Breast epithelium (tissue), 3 donors: ENCODE data around the gene PRR20D.

ENCODE experiments used
- POLR2A ChIP-seq: fragments of 450-650 bp; IDR thresholded peaks from one replicate; pipeline ENCODE4 v1.6.1; 2016; ENCODE audit warnings: antibody characterized with exemption, mild to moderate bottlenecking, moderate library complexity
- TF ChIP-seq, protein P1 (sequence below), 3 donors: fragments of 450-650 bp; IDR thresholded peaks; one replicate each; pipeline ENCODE4 v1.5.1; 2016 to 2017; ENCODE audit warnings: antibody characterized with exemption in 3 of 3, mild to moderate bottlenecking in 3 of 3, moderate library complexity in 3 of 3

DNA sequence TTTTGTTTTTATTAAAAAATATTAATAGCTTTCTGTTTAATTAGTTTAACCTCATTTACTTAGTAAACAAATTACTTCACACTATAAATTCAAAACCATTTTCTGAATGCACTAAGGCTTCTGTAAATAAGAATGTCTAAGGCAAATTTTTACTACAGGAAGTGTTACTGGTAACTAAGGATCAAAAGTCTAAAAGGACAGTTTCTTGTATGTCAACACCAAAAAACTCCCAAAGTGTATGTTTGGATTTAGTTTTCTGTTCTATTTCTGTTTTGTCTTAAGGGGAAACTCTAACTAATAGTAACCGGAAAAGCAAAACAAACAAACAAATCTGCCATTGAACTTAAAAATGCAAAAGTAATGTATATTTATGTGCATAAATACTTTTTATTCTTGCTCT, 31.2 kb downstream of the PRR20D start:
- TF ChIP-seq, protein P1, sequence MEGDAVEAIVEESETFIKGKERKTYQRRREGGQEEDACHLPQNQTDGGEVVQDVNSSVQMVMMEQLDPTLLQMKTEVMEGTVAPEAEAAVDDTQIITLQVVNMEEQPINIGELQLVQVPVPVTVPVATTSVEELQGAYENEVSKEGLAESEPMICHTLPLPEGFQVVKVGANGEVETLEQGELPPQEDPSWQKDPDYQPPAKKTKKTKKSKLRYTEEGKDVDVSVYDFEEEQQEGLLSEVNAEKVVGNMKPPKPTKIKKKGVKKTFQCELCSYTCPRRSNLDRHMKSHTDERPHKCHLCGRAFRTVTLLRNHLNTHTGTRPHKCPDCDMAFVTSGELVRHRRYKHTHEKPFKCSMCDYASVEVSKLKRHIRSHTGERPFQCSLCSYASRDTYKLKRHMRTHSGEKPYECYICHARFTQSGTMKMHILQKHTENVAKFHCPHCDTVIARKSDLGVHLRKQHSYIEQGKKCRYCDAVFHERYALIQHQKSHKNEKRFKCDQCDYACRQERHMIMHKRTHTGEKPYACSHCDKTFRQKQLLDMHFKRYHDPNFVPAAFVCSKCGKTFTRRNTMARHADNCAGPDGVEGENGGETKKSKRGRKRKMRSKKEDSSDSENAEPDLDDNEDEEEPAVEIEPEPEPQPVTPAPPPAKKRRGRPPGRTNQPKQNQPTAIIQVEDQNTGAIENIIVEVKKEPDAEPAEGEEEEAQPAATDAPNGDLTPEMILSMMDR (IDR thresholded peaks at IDR 0.05) = no peak
- no peak for TF ChIP-seq POLR2A
